SK-N-SH treated with all-trans-retinoic acid at 6 μM for 48 hours (cell line): ENCODE data around the gene BTN2A1.
"Not testable (repeated sequence)": the region's sequence is repeated elsewhere in the genome, so short reads cannot be mapped to it uniquely, and the experiment has no call there.

Source experiments
- ATAC-seq: fragments of 200-7000 bp; cut with Tn5 transposase; 3 replicates; pipeline ENCODE4 v1.9.1; 2020; ENCODE audit warnings: mild to moderate bottlenecking, moderate library complexity
- ARNTL ChIP-seq: fragments of 450-650 bp; formaldehyde crosslinking; IDR thresholded peaks from 2 replicates; pipeline ENCODE4 v1.5.0; 2020; ENCODE audit warnings: low read depth, mild to moderate bottlenecking, moderate library complexity, borderline replicate concordance
- BACH2 ChIP-seq: fragments of 250-450 bp; sonication (Bioruptor Pico); IDR thresholded peaks from 2 replicates; pipeline ENCODE4 v1.9.0; 2021; ENCODE audit warnings: mild to moderate bottlenecking, borderline replicate concordance
- CSDC2 ChIP-seq: fragments of 250-450 bp; sonication (Bioruptor Pico); IDR thresholded peaks from 2 replicates; pipeline ENCODE4 v1.5.0; 2020; ENCODE audit warnings: mild to moderate bottlenecking, moderate library complexity
- ESRRG ChIP-seq: fragments of 250-450 bp; sonication (Bioruptor Pico); IDR thresholded peaks from 2 replicates; pipeline ENCODE4 v1.6.1; 2021; ENCODE audit warnings: mild to moderate bottlenecking
- GLIS3 ChIP-seq: fragments of 250-450 bp; sonication (Bioruptor Pico); IDR thresholded peaks from 2 replicates; pipeline ENCODE4 v1.5.0; 2020; ENCODE audit warnings: mild to moderate bottlenecking, moderate library complexity
- ISL1 ChIP-seq: fragments of 250-450 bp; sonication (Bioruptor Pico); IDR thresholded peaks from 2 replicates; pipeline ENCODE4 v2.1.2; 2022; ENCODE audit warnings: mild to moderate bottlenecking, moderate library complexity
- OSR1 ChIP-seq: fragments of 250-450 bp; sonication (Bioruptor Pico); IDR thresholded peaks from 2 replicates; pipeline ENCODE4 v1.8.0; 2022; ENCODE audit warnings: moderate library complexity, mild to moderate bottlenecking, inconsistent platforms
- PPARA ChIP-seq: fragments of 250-450 bp; sonication (Bioruptor Pico); IDR thresholded peaks from 2 replicates; pipeline ENCODE4 v1.5.0; 2020; ENCODE audit warnings: mild to moderate bottlenecking, borderline replicate concordance
- RARB ChIP-seq: fragments of 250-450 bp; sonication (Bioruptor Pico); IDR thresholded peaks from 2 replicates; pipeline ENCODE4 v1.8.0; 2021; ENCODE audit warnings: mild to moderate bottlenecking, moderate library complexity
- SNAI2 ChIP-seq: fragments of 250-450 bp; sonication (Bioruptor Pico); IDR thresholded peaks from 2 replicates; pipeline ENCODE4 v1.5.0; 2020; ENCODE audit warnings: mild to moderate bottlenecking, moderate library complexity
- TCF4 ChIP-seq: fragments of 250-450 bp; sonication (Bioruptor Pico); IDR thresholded peaks from 2 replicates; pipeline ENCODE4 v1.8.0; 2021; ENCODE audit warnings: mild to moderate bottlenecking, moderate library complexity, borderline replicate concordance
- TOX ChIP-seq: fragments of 250-450 bp; sonication (Bioruptor Pico); IDR thresholded peaks from 2 replicates; pipeline ENCODE4 v1.8.0; 2021; ENCODE audit warnings: mild to moderate bottlenecking, moderate library complexity, borderline replicate concordance
- ZC3H10 ChIP-seq: fragments of 250-450 bp; sonication (Bioruptor Pico); IDR thresholded peaks from 2 replicates; pipeline ENCODE4 v1.5.1; 2021; ENCODE audit warnings: mild to moderate bottlenecking, moderate library complexity
- ZFP3 ChIP-seq: fragments of 250-450 bp; sonication (Bioruptor Pico); IDR thresholded peaks from 2 replicates; pipeline ENCODE4 v1.5.0; 2020; ENCODE audit warnings: mild to moderate bottlenecking, moderate library complexity
- ZFP30 ChIP-seq: fragments of 450-650 bp; formaldehyde crosslinking; IDR thresholded peaks from 2 replicates; pipeline ENCODE4 v1.5.0; 2022; ENCODE audit warnings: mild to moderate bottlenecking, moderate library complexity
- ZNF565 ChIP-seq: fragments of 450-650 bp; formaldehyde crosslinking; conservative IDR thresholded peaks from 2 replicates; pipeline ENCODE4 v1.5.0; 2020; ENCODE audit warnings: low read depth, mild to moderate bottlenecking, moderate library complexity
- TF ChIP-seq, protein P1 (sequence below): fragments of 250-450 bp; sonication (Bioruptor Pico); IDR thresholded peaks from 2 replicates; pipeline ENCODE4 v1.8.0; 2020; ENCODE audit warnings: mild to moderate bottlenecking, moderate library complexity, borderline replicate concordance
- TF ChIP-seq, protein P2 (sequence below): fragments of 250-450 bp; sonication (Bioruptor Pico); IDR thresholded peaks from 2 replicates; pipeline ENCODE4 v1.8.0; 2021; ENCODE audit warnings: low read depth, mild to moderate bottlenecking, moderate library complexity, borderline replicate concordance
- TF ChIP-seq, protein P3 (sequence below): fragments of 250-450 bp; sonication (Bioruptor Pico); IDR thresholded peaks from 2 replicates; pipeline ENCODE4 v1.5.1; 2020; ENCODE audit warnings: low read depth, mild to moderate bottlenecking, moderate library complexity
- TF ChIP-seq, protein P4 (sequence below): fragments of 250-450 bp; sonication (Bioruptor Pico); IDR thresholded peaks from 2 replicates; pipeline ENCODE4 v1.5.0; 2020; ENCODE audit warnings: mild to moderate bottlenecking, moderate library complexity

Gene BTN2A1

DNA sequence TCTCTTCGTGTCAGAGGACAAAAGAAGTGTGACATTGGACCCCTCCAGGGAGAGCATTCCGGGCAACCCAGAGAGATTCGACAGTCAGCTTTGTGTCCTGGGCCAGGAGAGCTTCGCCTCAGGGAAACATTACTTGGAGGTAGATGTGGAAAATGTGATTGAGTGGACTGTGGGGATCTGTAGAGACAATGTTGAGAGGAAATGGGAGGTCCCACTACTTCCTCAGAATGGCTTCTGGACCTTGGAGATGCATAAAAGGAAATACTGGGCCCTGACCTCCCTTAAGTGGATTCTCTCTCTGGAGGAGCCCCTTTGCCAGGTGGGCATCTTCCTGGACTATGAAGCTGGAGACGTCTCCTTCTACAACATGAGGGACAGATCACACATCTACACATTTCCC lies 27.0 kb upstream of the BTN2A1 start:
- no peak for TF ChIP-seq ZC3H10 (CRISPR knock-in tag)
- TF ChIP-seq ZFP3 = no peak
- TF ChIP-seq TOX (CRISPR knock-in tag) = no peak
- no peak for TF ChIP-seq BACH2
- no peak for TF ChIP-seq OSR1 (CRISPR knock-in tag)
- TF ChIP-seq, protein P1, sequence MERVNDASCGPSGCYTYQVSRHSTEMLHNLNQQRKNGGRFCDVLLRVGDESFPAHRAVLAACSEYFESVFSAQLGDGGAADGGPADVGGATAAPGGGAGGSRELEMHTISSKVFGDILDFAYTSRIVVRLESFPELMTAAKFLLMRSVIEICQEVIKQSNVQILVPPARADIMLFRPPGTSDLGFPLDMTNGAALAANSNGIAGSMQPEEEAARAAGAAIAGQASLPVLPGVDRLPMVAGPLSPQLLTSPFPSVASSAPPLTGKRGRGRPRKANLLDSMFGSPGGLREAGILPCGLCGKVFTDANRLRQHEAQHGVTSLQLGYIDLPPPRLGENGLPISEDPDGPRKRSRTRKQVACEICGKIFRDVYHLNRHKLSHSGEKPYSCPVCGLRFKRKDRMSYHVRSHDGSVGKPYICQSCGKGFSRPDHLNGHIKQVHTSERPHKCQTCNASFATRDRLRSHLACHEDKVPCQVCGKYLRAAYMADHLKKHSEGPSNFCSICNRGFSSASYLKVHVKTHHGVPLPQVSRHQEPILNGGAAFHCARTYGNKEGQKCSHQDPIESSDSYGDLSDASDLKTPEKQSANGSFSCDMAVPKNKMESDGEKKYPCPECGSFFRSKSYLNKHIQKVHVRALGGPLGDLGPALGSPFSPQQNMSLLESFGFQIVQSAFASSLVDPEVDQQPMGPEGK (CRISPR knock-in tag) = no peak
- no peak for TF ChIP-seq RARB
- no peak for TF ChIP-seq ZFP30 (CRISPR knock-in tag)
- TF ChIP-seq, protein P2, sequence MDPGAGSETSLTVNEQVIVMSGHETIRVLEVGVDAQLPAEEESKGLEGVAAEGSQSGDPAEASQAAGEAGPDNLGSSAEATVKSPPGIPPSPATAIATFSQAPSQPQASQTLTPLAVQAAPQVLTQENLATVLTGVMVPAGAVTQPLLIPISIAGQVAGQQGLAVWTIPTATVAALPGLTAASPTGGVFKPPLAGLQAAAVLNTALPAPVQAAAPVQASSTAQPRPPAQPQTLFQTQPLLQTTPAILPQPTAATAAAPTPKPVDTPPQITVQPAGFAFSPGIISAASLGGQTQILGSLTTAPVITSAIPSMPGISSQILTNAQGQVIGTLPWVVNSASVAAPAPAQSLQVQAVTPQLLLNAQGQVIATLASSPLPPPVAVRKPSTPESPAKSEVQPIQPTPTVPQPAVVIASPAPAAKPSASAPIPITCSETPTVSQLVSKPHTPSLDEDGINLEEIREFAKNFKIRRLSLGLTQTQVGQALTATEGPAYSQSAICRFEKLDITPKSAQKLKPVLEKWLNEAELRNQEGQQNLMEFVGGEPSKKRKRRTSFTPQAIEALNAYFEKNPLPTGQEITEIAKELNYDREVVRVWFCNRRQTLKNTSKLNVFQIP = no peak
- TF ChIP-seq CSDC2 (CRISPR knock-in tag) = no peak
- ATAC-seq = no peak

DNA sequence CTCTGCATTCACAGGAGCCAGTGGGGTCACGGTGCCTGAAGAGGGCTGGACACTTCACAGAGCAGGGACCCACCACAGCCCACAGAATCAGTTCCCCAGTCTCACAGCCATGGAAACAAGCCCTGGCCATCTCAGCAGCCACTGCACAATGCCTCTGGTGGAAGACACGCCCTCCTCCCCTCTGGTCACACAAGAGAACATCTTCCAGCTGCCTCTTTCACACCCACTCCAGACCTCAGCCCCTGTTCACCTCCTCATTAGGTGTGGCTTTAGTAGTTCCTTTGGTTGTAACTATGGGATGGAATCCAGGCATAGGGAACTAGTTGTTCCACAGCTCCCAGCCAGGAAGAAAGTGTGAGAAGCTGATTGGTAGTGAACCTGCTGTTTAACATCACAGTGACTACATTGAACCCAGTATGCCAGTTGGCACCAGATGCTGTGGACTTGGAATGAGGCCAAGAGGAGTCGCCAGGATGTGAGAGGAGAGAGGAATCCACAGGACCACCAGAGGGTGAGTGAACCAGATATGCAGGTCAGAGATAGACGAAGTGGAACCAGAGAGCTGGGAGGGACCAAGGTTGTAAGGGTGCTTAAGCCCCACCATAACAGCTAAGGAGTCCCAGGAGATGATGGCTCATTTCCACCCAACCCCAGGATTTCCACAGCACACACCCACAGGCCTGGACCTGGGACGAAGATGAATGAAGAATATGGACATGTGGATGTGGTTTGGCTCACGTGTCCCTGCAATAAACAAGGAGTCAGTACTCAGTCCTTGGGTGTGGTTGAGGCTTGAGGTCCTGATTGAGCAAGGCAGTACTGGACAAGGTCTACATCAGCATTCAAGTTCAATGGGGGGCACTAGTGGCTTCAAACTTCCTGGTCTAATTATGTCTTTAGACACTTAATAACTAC lies 26.2 kb upstream of the BTN2A1 start:
- no peak for ATAC-seq
- TF ChIP-seq GLIS3 (no peak), ISL1 (no peak), ARNTL (no peak), OSR1 (CRISPR knock-in tag) (no peak), SNAI2 (CRISPR knock-in tag) (no peak)
- TF ChIP-seq, protein P1 (CRISPR knock-in tag) = no peak

DNA sequence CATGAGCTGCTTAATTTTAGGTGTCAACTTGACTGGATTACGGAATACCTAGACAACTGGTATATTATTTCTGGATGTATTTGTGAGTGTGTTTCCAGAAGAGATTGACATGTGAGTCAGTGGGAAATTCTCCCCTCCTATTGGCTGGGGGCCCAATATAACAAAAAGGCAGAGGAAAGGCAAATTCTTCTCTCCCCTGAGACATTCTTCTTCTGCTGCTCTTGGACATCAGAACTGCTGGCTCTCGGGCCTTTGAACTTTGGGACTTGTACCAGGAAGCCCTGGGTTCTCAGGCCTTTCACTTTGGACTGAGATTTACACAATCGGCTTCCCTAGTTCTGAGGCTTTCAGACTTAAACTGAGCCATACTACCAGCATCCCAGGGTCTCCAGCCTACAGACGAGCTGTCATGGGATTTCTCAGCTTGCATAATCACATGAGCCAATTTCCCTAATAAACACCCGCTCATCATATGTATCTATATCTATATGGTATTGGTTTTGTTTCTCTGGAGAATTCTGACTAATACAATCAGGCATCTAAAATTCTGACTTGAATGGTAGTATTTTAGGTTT lies 25.0 kb upstream of the BTN2A1 start:
- TF ChIP-seq ZFP3 (no peak), TOX (CRISPR knock-in tag) (no peak), ZNF565 (no peak), RARB (no peak)
- TF ChIP-seq, protein P3, sequence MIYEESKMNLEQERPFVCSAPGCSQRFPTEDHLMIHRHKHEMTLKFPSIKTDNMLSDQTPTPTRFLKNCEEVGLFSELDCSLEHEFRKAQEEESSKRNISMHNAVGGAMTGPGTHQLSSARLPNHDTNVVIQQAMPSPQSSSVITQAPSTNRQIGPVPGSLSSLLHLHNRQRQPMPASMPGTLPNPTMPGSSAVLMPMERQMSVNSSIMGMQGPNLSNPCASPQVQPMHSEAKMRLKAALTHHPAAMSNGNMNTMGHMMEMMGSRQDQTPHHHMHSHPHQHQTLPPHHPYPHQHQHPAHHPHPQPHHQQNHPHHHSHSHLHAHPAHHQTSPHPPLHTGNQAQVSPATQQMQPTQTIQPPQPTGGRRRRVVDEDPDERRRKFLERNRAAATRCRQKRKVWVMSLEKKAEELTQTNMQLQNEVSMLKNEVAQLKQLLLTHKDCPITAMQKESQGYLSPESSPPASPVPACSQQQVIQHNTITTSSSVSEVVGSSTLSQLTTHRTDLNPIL = no peak
- ATAC-seq = no peak

DNA sequence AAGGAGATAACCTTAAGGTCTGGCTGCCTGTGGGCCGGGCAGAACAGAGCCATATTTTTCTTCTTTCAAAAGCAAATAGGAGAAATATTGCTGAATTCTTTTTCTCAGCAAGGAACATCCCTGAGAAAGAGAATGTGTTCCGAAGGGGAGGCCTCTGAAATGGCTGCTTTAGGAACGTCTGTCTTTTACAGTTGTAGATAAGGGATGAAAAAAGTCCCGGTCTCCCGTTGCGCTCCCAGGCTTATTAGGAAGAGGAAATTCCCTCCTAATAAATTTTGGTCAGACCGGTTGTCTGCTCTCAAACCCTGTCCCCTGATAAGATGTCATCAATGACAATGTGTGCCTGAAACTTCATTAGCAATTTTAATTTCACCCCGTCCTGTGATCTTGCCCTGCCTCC lies 24.1 kb upstream of the BTN2A1 start:
- not testable (repeated sequence) for ATAC-seq

DNA sequence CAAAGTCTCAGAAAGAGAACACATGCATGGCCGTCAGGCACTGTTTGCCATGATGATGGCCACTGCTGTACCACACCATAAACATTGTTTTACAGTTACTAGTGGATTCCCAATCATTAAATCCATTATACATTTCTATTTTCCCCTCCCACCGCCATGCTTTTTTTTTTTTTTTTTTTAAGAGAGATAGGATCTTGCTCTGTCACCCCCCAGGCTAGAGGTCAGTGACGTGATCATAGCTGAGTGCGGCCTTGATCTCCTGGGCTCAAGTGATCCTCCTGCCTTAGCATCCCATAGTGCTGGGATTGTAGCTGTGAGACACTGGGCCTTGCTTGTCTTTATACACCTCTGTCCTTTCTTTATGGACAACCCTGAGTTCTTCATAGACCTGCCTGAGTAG lies 21.7 kb upstream of the BTN2A1 start:
- ATAC-seq = no peak
- TF ChIP-seq ESRRG (CRISPR knock-in tag) (no peak), OSR1 (CRISPR knock-in tag) (no peak), GLIS3 (no peak), BACH2 (no peak), CSDC2 (CRISPR knock-in tag) (no peak), ZFP3 (no peak), ZNF565 (no peak), TOX (CRISPR knock-in tag) (no peak), ISL1 (no peak), PPARA (CRISPR knock-in tag) (no peak), TCF4 (CRISPR knock-in tag) (no peak), ARNTL (no peak)
- TF ChIP-seq, protein P1 (CRISPR knock-in tag) = no peak
- TF ChIP-seq, protein P4, sequence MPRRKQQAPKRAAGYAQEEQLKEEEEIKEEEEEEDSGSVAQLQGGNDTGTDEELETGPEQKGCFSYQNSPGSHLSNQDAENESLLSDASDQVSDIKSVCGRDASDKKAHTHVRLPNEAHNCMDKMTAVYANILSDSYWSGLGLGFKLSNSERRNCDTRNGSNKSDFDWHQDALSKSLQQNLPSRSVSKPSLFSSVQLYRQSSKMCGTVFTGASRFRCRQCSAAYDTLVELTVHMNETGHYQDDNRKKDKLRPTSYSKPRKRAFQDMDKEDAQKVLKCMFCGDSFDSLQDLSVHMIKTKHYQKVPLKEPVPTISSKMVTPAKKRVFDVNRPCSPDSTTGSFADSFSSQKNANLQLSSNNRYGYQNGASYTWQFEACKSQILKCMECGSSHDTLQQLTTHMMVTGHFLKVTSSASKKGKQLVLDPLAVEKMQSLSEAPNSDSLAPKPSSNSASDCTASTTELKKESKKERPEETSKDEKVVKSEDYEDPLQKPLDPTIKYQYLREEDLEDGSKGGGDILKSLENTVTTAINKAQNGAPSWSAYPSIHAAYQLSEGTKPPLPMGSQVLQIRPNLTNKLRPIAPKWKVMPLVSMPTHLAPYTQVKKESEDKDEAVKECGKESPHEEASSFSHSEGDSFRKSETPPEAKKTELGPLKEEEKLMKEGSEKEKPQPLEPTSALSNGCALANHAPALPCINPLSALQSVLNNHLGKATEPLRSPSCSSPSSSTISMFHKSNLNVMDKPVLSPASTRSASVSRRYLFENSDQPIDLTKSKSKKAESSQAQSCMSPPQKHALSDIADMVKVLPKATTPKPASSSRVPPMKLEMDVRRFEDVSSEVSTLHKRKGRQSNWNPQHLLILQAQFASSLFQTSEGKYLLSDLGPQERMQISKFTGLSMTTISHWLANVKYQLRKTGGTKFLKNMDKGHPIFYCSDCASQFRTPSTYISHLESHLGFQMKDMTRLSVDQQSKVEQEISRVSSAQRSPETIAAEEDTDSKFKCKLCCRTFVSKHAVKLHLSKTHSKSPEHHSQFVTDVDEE (CRISPR knock-in tag) = no peak
